ENCODE measurements around the gene DHH.

DHH gene

DNA sequence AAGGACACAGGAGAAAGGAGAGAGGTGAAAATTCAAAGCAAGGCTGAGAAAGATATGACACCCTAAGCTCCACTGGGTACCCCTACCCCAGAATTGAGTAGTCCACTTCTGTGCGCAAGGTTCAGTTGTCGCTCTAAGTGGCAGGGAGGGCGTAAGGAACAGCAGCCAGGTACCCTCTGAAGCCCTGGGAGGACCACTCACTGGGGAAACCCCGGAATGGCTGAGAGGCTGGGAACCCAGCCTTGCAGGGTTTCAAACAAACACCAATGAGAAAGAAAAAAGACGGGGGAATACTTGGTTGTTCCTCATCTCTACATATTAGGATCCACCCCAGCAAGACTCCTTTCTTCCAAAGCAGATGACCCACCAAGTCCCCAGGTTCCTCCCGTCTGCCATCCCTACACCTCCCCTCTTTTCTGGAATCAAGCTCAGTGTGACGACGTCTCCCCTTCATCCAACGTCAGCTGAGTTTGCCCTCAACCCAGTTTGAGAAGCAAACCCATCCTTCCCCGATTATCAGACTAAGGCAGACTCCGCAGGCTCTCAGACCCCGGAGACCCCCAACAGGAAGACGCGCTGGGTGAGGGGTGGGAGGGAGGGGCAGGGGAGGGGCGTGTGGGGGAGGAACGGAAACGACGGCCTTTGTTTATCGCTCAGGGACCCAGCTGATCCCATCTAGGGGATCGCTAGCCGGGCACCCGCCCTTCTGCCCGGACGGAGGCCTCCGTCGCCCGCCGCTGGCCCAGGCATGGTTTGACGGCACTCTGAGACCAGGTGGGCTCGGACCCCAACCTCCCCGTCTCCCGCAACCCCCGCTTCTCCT lies 15.3 kb upstream of the DHH start:
- peak; percentile 36 for DNase-seq (ENCODE audit: low spot score)

GRCh38 chr12:49108958-49109404 lies 14.4 kb upstream of the DHH start:
- DNase-seq (ENCODE audit: low spot score), result peak; percentile 63

- no peak for DNase-seq (ENCODE audit: low spot score)
Measured at GRCh38 chr12:49105504-49106084, 11.0 kb upstream of the DHH start.

DNA sequence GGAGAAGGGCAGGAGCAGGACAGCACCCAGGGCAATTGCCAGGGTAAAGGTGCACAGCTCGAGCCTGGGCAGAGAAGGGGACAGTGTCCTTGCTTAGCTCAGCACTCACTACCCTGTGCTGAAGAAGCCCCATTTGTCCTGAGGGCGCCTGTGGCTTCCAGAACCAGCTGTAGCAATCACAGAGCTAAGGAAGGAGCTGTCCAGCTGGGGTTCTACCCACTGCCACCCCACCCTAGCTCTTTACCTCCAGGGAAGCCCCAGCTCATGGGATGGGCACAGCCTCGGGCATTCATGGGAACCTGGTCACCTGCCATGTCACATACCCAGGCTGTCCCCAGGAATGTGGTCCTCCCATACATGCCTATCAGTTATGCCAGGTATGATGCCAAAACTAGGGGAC lies 10.2 kb upstream of the DHH start:
- DNase-seq (ENCODE audit: low spot score), result no peak

- DNase-seq (ENCODE audit: low spot score), result no peak
Measured at GRCh38 chr12:49100380-49100779, 5.8 kb upstream of the DHH start.

GRCh38 chr12:49098703-49099102 lies 4.1 kb upstream of the DHH start:
- DNase-seq (ENCODE audit: low spot score), result no peak

DNA sequence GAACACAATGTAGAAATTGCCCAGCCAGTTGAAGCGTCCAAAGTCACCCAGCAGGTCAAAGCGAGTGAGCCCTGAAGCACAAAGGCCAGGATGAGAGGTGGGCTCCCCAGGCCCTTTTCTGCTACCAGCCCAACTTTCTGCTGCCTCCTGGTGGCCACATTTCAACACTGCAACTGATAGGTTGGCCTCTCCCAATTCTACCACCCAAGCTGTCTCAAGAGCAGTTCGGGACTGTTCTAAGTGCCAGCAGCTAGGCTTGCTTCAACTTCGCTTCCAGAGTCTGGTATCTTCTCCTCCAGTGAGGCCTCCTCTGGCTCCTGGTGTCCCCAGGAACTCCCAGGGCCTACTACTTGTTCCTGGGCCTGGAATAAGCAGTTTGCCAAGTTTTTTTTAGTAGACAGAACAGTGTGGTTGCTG lies 3.4 kb upstream of the DHH start:
- peak; percentile 69 for DNase-seq (ENCODE audit: low spot score)

DNA sequence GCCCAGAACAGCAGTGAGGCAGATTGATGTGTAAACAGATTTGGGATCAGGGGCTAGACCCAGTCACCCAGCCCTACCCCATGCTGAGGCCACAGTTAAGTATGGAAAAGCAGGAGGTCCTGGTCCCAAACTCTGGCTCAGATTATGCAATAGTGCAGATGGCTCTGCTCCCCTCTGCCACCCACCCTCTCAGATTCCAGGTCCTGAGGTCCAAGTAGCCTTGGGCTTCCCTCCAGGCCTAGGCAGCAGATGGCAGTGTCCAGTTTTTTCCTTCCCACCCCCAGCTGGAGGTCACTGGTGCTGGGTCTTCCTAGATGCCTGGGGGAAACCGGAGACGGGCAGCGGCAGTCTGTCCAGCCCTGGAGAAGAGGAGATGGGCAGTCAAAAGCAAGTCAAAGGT lies 2.8 kb upstream of the DHH start:
- no peak for DNase-seq (ENCODE audit: low spot score)

- DNase-seq (ENCODE audit: low spot score), result no peak
Measured at GRCh38 chr12:49094975-49095365, 369 bp upstream of the DHH start.

DNA sequence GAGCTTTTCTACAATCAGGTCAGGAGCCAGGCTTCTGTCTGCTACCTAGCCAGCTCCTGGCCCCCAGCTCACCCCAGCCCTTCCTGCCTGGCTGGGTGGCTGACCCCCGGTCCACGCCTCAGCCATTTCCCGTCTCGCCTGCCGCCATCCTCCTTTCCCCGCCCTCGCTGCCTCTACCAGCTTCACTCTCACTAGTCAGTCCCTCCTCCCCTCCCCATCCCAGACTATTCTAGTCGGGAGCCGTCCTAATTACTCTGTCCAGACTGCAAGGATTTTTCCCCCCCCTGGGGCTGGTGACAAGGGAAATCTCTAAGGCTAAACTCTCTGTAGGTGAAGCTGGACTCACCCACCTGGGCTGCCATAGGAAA lies 825 bp downstream of the DHH start:
- DNase-seq (ENCODE audit: low spot score), result peak; percentile 30

GRCh38 chr12:49092816-49093406 lies 1.7 kb downstream of the DHH start:
- DNase-seq (ENCODE audit: low spot score), result no peak

GRCh38 chr12:49092086-49092815 lies 2.4 kb downstream of the DHH start:
- peak; percentile 73 for DNase-seq (ENCODE audit: low spot score)

DNA sequence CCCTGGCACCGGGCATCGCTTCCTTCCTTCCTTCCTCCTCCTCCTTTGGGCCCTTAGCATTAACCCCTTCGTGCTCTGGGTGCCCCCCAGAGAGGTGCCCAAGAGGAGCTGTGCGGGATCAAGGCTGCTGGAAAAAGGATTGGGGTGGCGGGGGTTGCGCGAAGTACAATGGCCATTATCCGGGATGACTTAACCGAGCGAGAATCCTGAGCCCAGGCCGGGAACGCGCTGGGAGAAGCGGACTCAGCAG lies 2.8 kb downstream of the DHH start:
- DNase-seq (ENCODE audit: low spot score), result no peak

DNA sequence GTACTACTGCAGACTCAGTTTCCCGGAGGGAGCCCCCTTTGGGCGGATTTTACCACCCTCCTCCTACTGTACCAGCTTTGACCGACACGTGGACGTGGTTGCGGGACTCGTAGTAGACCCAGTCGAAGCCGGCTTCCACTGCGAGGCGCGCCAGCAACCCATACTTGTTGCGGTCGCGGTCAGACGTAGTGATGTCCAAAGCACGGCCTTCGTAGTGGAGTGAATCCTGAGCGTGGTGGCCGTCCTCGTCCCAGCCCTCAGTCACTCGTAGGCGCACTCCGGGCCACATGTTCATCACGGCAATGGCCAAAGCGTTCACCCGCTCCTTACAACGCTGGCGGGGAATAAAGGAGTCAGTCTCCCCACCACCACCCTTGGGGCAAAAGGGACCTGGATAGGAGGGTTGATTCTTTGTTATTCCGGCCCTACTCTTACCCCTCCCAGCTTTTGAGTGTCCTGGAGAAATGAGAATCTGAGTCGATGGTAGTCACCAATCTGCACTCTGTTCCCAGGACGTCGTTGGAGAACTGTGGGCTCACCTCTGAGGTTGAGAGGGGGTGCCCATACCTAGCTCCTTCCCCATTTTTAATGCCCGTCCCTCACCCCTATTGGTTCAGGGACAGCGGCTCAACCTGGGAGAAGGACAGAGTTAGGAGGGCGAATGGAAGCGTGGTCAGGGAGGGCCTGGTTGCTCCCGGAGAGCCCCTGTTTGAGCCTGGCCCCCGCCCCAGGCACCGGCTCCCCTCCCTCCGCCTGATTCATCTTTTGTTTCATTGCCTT lies 3.4 kb downstream of the DHH start:
- DNase-seq (ENCODE audit: low spot score), result no peak

DNA sequence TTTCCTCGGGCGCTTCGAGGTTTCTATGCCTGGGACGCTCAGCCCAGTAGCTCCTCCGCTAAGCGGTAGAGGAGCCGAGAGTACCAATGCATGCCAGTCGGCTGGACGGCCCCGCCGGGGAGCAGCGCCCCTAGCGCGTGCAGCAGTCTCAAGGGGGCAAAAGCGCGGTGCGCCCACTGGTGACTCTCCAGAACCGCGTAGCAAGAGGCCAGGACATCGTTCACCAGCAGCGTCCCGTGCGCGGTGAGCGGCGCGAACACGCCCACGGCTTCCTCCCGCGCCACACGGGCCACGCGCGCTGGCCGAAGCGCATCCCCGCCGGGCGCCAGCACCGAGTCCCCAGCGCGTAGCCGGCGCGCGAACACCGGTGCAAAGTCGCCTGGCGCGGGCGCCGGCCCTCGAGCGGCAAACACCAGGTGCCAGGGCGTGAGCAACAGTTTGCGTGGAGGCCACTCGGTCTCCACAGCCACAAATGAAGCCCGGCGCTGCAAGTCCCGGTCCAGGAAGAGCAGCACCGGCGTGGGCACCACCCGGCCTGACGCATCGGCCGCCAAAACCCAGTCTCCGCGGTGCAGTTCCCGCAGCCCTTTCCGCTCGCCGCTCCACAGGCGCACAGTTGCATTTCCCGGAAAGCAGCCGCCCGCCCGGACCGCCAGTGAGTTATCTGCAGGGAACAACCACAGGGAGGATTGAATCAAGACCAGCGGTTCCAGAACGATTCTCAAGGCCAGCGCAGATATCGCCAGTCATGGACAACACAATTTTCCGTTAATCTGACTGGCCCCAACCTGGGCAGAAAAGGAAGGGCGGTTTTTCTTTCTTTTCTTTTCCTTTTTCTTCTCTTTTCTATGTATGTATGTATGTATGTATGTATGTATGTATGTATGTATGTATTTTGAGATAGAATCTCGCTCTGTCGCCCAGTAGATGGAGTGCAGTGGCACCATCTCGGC lies 4.5 kb downstream of the DHH start:
- peak; percentile 60 for DNase-seq (ENCODE audit: low spot score)

GRCh38 chr12:49088932-49089330 lies 5.7 kb downstream of the DHH start:
- no peak for DNase-seq (ENCODE audit: low spot score)

GRCh38 chr12:49088150-49088931 lies 6.3 kb downstream of the DHH start:
- DNase-seq (ENCODE audit: low spot score), result peak; percentile 85

DNA sequence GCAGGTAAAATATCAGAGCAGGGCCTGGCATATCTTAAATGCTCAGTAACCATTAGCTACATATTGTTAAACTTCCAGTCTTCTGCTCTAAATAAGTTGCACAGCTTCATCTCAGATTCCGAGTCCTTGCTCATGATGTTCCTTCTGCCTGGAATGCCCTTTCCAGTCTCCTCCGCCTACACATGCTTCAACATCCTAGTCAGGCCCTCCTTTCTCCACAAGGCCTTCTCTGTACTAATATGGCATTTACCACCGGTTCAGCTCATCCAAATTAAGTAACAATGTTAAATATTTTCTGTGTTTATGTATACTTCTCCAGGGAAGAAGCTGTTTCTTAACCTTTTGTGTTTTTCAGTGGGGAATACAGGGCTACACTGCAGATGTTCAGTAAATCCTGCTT lies 8.5 kb downstream of the DHH start:
- DNase-seq (ENCODE audit: low spot score), result peak; percentile 40

DNA sequence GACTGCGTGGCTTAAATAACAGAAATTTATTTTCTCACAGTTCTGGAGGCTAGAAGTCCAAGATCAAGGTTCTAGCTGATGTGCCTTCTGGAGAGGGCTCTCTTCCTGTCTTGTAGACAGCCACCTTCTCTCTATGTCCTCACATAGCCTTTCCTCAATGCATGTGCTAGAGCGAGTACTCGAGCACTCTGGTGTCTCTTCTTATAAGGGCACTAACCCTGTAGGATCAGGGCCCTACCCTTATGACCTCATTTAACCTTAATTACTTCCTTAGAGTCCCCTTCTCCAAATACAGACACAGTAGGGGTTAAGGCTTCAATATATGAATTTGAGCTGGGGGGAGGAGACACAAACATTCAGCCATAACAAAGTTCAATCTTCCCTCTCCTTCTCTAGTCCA lies 10.2 kb downstream of the DHH start:
- DNase-seq (ENCODE audit: low spot score), result no peak

DNA sequence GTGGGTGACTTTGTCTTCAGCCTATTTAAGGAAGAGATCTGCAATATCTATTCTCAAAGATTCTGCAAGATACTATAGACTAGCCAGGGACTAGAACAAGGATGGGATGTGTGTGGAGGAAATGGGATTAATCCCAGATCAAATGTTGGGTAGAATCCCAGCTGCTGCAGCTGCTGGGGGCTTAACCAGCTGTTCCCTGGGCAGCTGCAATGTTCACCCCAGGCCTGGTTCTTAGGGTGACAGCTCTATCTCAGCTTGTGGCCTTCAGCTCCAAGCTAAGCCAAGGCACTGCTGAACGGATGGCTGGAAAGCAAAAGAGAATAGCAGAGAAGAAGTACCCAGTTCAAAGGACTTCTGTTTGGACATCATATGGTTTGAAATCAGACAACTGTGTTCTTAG lies 14.8 kb downstream of the DHH start:
- DNase-seq (ENCODE audit: low spot score), result no peak
